ENCODE data around the gene MEIS2. TPM values are rescaled to one million over a fixed set of nuclear protein-coding genes. Genes with fewer than 3 reads are reported as not detected.

The MEIS2 gene
- polyA plus RNA-seq, 1 donor from 2014 or later = 825 TPM

GRCh38 chr15:36960947-36961227 is 139.5 kb downstream of the MEIS2 start:
- no peak overlapping the region for H3K9ac ChIP-seq (ENCODE audit: low read length)
- H3K9me2 ChIP-seq (ENCODE audit: insufficient read depth, low read length) = no peaks in the 10 kb centered on the region
- no peaks in the 10 kb centered on the region for H3K27me3 ChIP-seq (ENCODE audit: insufficient read depth, low read depth, low read length)
- no peak overlapping the region for H3K4me3 ChIP-seq (ENCODE audit: low read length)
- no peak overlapping the region for H2AFZ ChIP-seq (ENCODE audit: low read depth, low read length)
- H4K20me1 ChIP-seq (ENCODE audit: insufficient read depth) = peaks cover 51% of the 10 kb centered on the region
- H3F3A ChIP-seq (ENCODE audit: insufficient read depth, low read length, poor library complexity, severe bottlenecking) = peaks cover 8% of the 10 kb centered on the region
- H3K27ac ChIP-seq (ENCODE audit: low read length) = no peak overlapping the region
- H3K79me2 ChIP-seq (replicated peaks; ENCODE audit: insufficient read depth, low read length) = peaks cover 76% of the 10 kb centered on the region
- H3K36me3 ChIP-seq (ENCODE audit: insufficient read depth, low read length) = no peaks in the 10 kb centered on the region
- TF ChIP-seq SMC3 (conservative IDR thresholded peaks at IDR 0.05; ENCODE audit: poor library complexity) = no peak
- TF ChIP-seq CTCF (IDR thresholded peaks at IDR 0.05; ENCODE audit: poor library complexity, severe bottlenecking) = no peak
- no peak for TF ChIP-seq EP300 (conservative IDR thresholded peaks at IDR 0.05; ENCODE audit: poor library complexity, severe bottlenecking)
- TF ChIP-seq EZH2 (IDR thresholded peaks at IDR 0.05; ENCODE audit: borderline replicate concordance, insufficient read depth, low read length, poor library complexity, severe bottlenecking) = no peak
- no peak for TF ChIP-seq RAD21 (conservative IDR thresholded peaks at IDR 0.05)
- no peaks in the 10 kb centered on the region for H3K9me3 ChIP-seq (ENCODE audit: low read length)
- no peak overlapping the region for H3K4me2 ChIP-seq (ENCODE audit: low read length)

- H3F3A ChIP-seq (ENCODE audit: insufficient read depth, low read length, poor library complexity, severe bottlenecking) = peaks cover 8% of the 10 kb centered on the region
- no peaks in the 10 kb centered on the region for H3K27me3 ChIP-seq (ENCODE audit: insufficient read depth, low read depth, low read length)
- H3K9me3 ChIP-seq (ENCODE audit: low read length) = no peaks in the 10 kb centered on the region
- H3K27ac ChIP-seq (ENCODE audit: low read length) = no peak overlapping the region
- no peaks in the 10 kb centered on the region for H3K36me3 ChIP-seq (ENCODE audit: insufficient read depth, low read length)
- no peak for TF ChIP-seq RAD21 (conservative IDR thresholded peaks at IDR 0.05)
- peaks cover 48% of the 10 kb centered on the region for H4K20me1 ChIP-seq (ENCODE audit: insufficient read depth)
- H3K4me2 ChIP-seq (ENCODE audit: low read length) = no peak overlapping the region
- no peak overlapping the region for H2AFZ ChIP-seq (ENCODE audit: low read depth, low read length)
- H3K79me2 ChIP-seq (replicated peaks; ENCODE audit: insufficient read depth, low read length) = peaks cover 74% of the 10 kb centered on the region
- no peaks in the 10 kb centered on the region for H3K9me2 ChIP-seq (ENCODE audit: insufficient read depth, low read length)
- H3K9ac ChIP-seq (ENCODE audit: low read length) = no peak overlapping the region
- H3K4me3 ChIP-seq (ENCODE audit: low read length) = no peak overlapping the region
These were observed 140.0 kb downstream of the MEIS2 start for GRCh38 chr15:36960179-36960946.

DNA sequence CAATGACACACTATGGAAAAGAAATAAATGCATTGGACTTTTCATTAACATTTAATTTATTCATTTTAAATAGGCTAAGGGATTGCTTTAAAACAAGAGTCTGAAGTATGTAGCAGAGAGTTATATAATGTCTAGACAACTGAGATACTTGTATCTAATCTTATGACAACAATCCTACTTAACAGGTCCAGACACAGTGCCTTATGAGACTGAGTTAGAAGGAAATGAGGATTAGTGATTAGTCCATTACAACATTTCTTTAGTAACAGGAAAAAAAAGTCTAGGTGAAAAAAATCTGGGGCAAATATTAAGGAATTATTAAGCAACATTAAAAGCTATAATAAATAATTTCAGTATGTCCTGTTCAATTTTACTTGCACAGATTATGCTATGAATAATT is 140.6 kb downstream of the MEIS2 start:
- H3K9ac ChIP-seq (ENCODE audit: low read length) = no peak overlapping the region
- H3K4me2 ChIP-seq (ENCODE audit: low read length) = no peak overlapping the region
- no peaks in the 10 kb centered on the region for H3K27me3 ChIP-seq (ENCODE audit: insufficient read depth, low read depth, low read length)
- H3K36me3 ChIP-seq (ENCODE audit: insufficient read depth, low read length) = no peaks in the 10 kb centered on the region
- no peak overlapping the region for H3K4me3 ChIP-seq (ENCODE audit: low read length)
- no peaks in the 10 kb centered on the region for H3K9me2 ChIP-seq (ENCODE audit: insufficient read depth, low read length)
- peaks cover 46% of the 10 kb centered on the region for H4K20me1 ChIP-seq (ENCODE audit: insufficient read depth)
- no peak overlapping the region for H2AFZ ChIP-seq (ENCODE audit: low read depth, low read length)
- H3K27ac ChIP-seq (ENCODE audit: low read length) = no peak overlapping the region
- TF ChIP-seq RAD21 (conservative IDR thresholded peaks at IDR 0.05) (no peak), CTCF (IDR thresholded peaks at IDR 0.05; ENCODE audit: poor library complexity, severe bottlenecking) (no peak), POLR2AphosphoS5 (IDR thresholded peaks at IDR 0.05) (no peak), MXI1 (conservative IDR thresholded peaks at IDR 0.05; ENCODE audit: poor library complexity, severe bottlenecking) (no peak)
- TF ChIP-seq, protein P1, sequence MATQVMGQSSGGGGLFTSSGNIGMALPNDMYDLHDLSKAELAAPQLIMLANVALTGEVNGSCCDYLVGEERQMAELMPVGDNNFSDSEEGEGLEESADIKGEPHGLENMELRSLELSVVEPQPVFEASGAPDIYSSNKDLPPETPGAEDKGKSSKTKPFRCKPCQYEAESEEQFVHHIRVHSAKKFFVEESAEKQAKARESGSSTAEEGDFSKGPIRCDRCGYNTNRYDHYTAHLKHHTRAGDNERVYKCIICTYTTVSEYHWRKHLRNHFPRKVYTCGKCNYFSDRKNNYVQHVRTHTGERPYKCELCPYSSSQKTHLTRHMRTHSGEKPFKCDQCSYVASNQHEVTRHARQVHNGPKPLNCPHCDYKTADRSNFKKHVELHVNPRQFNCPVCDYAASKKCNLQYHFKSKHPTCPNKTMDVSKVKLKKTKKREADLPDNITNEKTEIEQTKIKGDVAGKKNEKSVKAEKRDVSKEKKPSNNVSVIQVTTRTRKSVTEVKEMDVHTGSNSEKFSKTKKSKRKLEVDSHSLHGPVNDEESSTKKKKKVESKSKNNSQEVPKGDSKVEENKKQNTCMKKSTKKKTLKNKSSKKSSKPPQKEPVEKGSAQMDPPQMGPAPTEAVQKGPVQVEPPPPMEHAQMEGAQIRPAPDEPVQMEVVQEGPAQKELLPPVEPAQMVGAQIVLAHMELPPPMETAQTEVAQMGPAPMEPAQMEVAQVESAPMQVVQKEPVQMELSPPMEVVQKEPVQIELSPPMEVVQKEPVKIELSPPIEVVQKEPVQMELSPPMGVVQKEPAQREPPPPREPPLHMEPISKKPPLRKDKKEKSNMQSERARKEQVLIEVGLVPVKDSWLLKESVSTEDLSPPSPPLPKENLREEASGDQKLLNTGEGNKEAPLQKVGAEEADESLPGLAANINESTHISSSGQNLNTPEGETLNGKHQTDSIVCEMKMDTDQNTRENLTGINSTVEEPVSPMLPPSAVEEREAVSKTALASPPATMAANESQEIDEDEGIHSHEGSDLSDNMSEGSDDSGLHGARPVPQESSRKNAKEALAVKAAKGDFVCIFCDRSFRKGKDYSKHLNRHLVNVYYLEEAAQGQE (IDR thresholded peaks at IDR 0.05; ENCODE audit: borderline replicate concordance) = no peak
- H3F3A ChIP-seq (ENCODE audit: insufficient read depth, low read length, poor library complexity, severe bottlenecking) = peaks cover 8% of the 10 kb centered on the region
- H3K79me2 ChIP-seq (replicated peaks; ENCODE audit: insufficient read depth, low read length) = peaks cover 71% of the 10 kb centered on the region
- H3K9me3 ChIP-seq (ENCODE audit: low read length) = no peaks in the 10 kb centered on the region
